GM23248 (cell line): ENCODE measurements around the gene LDLRAD4.

Source experiments
- EZH2 ChIP-seq: fragments of 200-600 bp; sonication (generic); IDR thresholded peaks from 2 replicates; pipeline ENCODE4 v1.6.1; 2018; ENCODE audit warnings: antibody characterized with exemption, mild to moderate bottlenecking; ENCODE audit not compliant: insufficient read depth, poor library complexity, severe bottlenecking
- EZH2phosphoT487 ChIP-seq: fragments of 200-600 bp; sonication (generic); IDR thresholded peaks from 2 replicates; pipeline ENCODE4 v1.6.1; 2018; ENCODE audit warnings: antibody characterized with exemption, moderate library complexity, mild to moderate bottlenecking, low read depth; ENCODE audit not compliant: insufficient read depth

GRCh38 chr18:13287372-13287771 is 68.8 kb downstream of the LDLRAD4 start:
- TF ChIP-seq EZH2, result no peak
- TF ChIP-seq EZH2phosphoT487, result no peak
